ENCODE measurements around the gene BMP7. TPM values are rescaled to one million over a fixed set of nuclear protein-coding genes. Genes with fewer than 3 reads are reported as not detected.

The BMP7 gene
- total and polyA plus RNA-seq, 12 donors, result 0.72 to 19.2 (median 4.1) TPM

- intact Hi-C loops (cut with DNase I), result no loop called here
- TF ChIP-seq CTCF (IDR thresholded peaks at IDR 0.05), result no peak
- Histone ChIP-seq H3K4me3 (no peak overlapping the region), H3K27me3 (peaks cover 0 to 8% (median 0%) of the 10 kb centered on the region in 7 donors), H3K4me1 (no peaks in the 10 kb centered on the region), H3K36me3 (no peaks in the 10 kb centered on the region), H3K9me3 (no peaks in the 10 kb centered on the region), H3K27ac (no peak overlapping the region)
- 84 to 85% methylated on average over 8 of the region's 8 CpGs for WGBS, 2 donors
- ATAC-seq (no peak), DNase-seq (no peak)
Measured at GRCh38 chr20:57186192-57186591, 80.2 kb downstream of the BMP7 start.

- intact Hi-C loops (cut with DNase I), result no loop called here
- H3K36me3 ChIP-seq, result no peaks in the 10 kb centered on the region
- H3K27me3 ChIP-seq, result peaks cover 0 to 13% (median 0%) of the 10 kb centered on the region in 7 donors
- H3K27ac ChIP-seq, result no peak overlapping the region
- no peak for DNase-seq
- WGBS, 2 donors, result 77 to 86% methylated on average over 3 of the region's 3 CpGs
- no peak overlapping the region for H3K4me3 ChIP-seq
- H3K4me1 ChIP-seq, result no peaks in the 10 kb centered on the region
- ATAC-seq, result no peak
- no peaks in the 10 kb centered on the region for H3K9me3 ChIP-seq
- TF ChIP-seq CTCF (IDR thresholded peaks at IDR 0.05), result no peak
Measured at GRCh38 chr20:57185188-57185743, 81.2 kb downstream of the BMP7 start.

- H3K4me1 ChIP-seq, result no peaks in the 10 kb centered on the region
- intact Hi-C loops (cut with DNase I), result no loop called here
- ATAC-seq, result no peak
Measured at GRCh38 chr20:57183457-57184009, 82.9 kb downstream of the BMP7 start.

GRCh38 chr20:57181639-57182038 lies 84.8 kb downstream of the BMP7 start:
- no peak overlapping the region for H3K27ac ChIP-seq
- no peak for TF ChIP-seq CTCF (IDR thresholded peaks at IDR 0.05)
- no peak overlapping the region for H3K4me3 ChIP-seq
- WGBS, 2 donors, result 47 to 58% methylated on average over 7 of the region's 7 CpGs
- no peak for DNase-seq
- no peaks in the 10 kb centered on the region for H3K4me1 ChIP-seq
- no peaks in the 10 kb centered on the region for H3K36me3 ChIP-seq
- H3K9me3 ChIP-seq, result no peaks in the 10 kb centered on the region
- intact Hi-C loops (cut with DNase I), result no loop called here
- peaks cover 0 to 31% (median 12%) of the 10 kb centered on the region in 7 donors for H3K27me3 ChIP-seq
- ATAC-seq, result no peak

More at GRCh38 chr20:57183457-57184009, 82.9 kb downstream of the BMP7 start:
- TF ChIP-seq CTCF (IDR thresholded peaks at IDR 0.05), result no peak
- 85 to 86% methylated on average over 19 of the region's 19 CpGs for WGBS, 2 donors
- H3K27me3 ChIP-seq, result peaks cover 0 to 24% (median 9%) of the 10 kb centered on the region in 7 donors
- no peaks in the 10 kb centered on the region for H3K36me3 ChIP-seq
- H3K9me3 ChIP-seq, result no peaks in the 10 kb centered on the region
- H3K4me3 ChIP-seq, result no peak overlapping the region
- no peak for DNase-seq
- no peak overlapping the region for H3K27ac ChIP-seq
